SH-SY5Y (cell line): Measurements from ENCODE around the gene CHP1.

ENCODE experiments used
- GATA2 ChIP-seq: IDR thresholded peaks from 2 replicates; pipeline ENCODE4 v1.6.1; 2011; ENCODE audit warnings: mild to moderate bottlenecking, low read depth, low read length
- GATA3 ChIP-seq: IDR thresholded peaks from 2 replicates; pipeline ENCODE4 v1.6.1; 2011; ENCODE audit warnings: low read depth, mild to moderate bottlenecking, low read length, moderate library complexity

GRCh38 chr15:41331281-41331680 is 100.2 kb downstream of the CHP1 start:
- no peak for TF ChIP-seq GATA2
- TF ChIP-seq GATA3, result no peak
